Peyer's patch (tissue), 4 donors: Measurements from ENCODE around the gene TSSK6. TPM values are rescaled to one million over a fixed set of nuclear protein-coding genes. Genes with fewer than 3 reads are reported as not detected.

ENCODE experiments used
- DNase-seq, 3 donors: peaks; one replicate each; pipeline ENCODE4 v3.0.0-alpha.2; 2017 to 2019
- H3K27ac ChIP-seq, 4 donors: fragments of 200-600 bp; sonication (generic); one replicate each; pipeline ENCODE4 v1.5.1; 2016 to 2019
- H3K27me3 ChIP-seq, 2 donors: fragments of 200-600 bp; sonication (generic); one replicate each; pipeline ENCODE4 v1.5.1; 2019
- H3K36me3 ChIP-seq, 3 donors: fragments of 200-600 bp; sonication (generic); one replicate each; pipeline ENCODE4 v1.5.1; 2016 to 2019
- H3K4me1 ChIP-seq, 4 donors: fragments of 200-600 bp; sonication (generic); one replicate each; pipeline ENCODE4 v1.5.1; 2016 to 2019
- H3K4me3 ChIP-seq, 4 donors: fragments of 200-600 bp; sonication (generic); 1 replicate in 3 of 4; 2 replicates in 1 of 4; pipeline ENCODE4 v1.5.1; 2016 to 2019; ENCODE audit warnings: mild to moderate bottlenecking in 1 of 4
- H3K9me3 ChIP-seq, 4 donors: fragments of 200-600 bp; sonication (generic); one replicate each; pipeline ENCODE4 v1.5.1; 2016 to 2019; ENCODE audit warnings: mild to moderate bottlenecking in 1 of 4
- CTCF ChIP-seq, 6 experiments: fragments of 450-650 bp in 4 of 6; fragments of 200-600 bp in 2 of 6; sonication (generic) in 1 of 6; IDR thresholded peaks; one replicate each; pipeline ENCODE4 v1.5.1; 2017 to 2019; ENCODE audit warnings: antibody characterized with exemption in 6 of 6, mild to moderate bottlenecking in 3 of 6, moderate library complexity in 1 of 6
- POLR2A ChIP-seq, 2 donors: fragments of 450-650 bp; IDR thresholded peaks; one replicate each; pipeline ENCODE4 v1.5.1; 2017; ENCODE audit warnings: antibody characterized with exemption in 2 of 2, mild to moderate bottlenecking in 2 of 2, moderate library complexity in 2 of 2
- total RNA-seq, 4 donors: library from RNA; depleted of rRNA; stranded (reverse); fragments of >200 nt; gene quantifications; one replicate each; pipeline ENCODE4 v1.1.0, GENCODE V29; 2016

Gene TSSK6
- total RNA-seq, 4 donors from 2014 or later = 3.0 to 14.0 (median 10.0) TPM

GRCh38 chr19:19488875-19489690 is 26.3 kb downstream of the TSSK6 start:
- peak overlapping the region; percentile 70 to 88 (median 76) for H3K27ac ChIP-seq
- no peak for TF ChIP-seq CTCF (IDR thresholded peaks at IDR 0.05)
- no peak for TF ChIP-seq POLR2A (IDR thresholded peaks at IDR 0.05)
- no peaks in the 10 kb centered on the region for H3K27me3 ChIP-seq
- peaks cover 0 to 28% (median 0%) of the 10 kb centered on the region in 3 donors for H3K36me3 ChIP-seq
- H3K4me1 ChIP-seq = peaks cover 16 to 51% (median 24%) of the 10 kb centered on the region in 4 donors
- peak overlapping the region in 2 of 4 donors; percentile 3 to 6 for H3K4me3 ChIP-seq
- peak; percentile 75 to 93 (median 85) for DNase-seq
- H3K9me3 ChIP-seq = no peaks in the 10 kb centered on the region

- H3K27ac ChIP-seq = peak overlapping the region; percentile 70 to 88 (median 76)
- no peaks in the 10 kb centered on the region for H3K9me3 ChIP-seq
- no peaks in the 10 kb centered on the region for H3K27me3 ChIP-seq
- no peak for TF ChIP-seq CTCF (IDR thresholded peaks at IDR 0.05)
- TF ChIP-seq POLR2A (IDR thresholded peaks at IDR 0.05) = no peak
- no peak overlapping the region for H3K4me3 ChIP-seq
- H3K4me1 ChIP-seq = peaks cover 16 to 51% (median 24%) of the 10 kb centered on the region in 4 donors
- no peak for DNase-seq
- H3K36me3 ChIP-seq = peaks cover 0 to 25% (median 0%) of the 10 kb centered on the region in 3 donors
Observed at GRCh38 chr19:19487950-19488874, 27.1 kb downstream of the TSSK6 start.

- peaks cover 0 to 24% (median 0%) of the 10 kb centered on the region in 3 donors for H3K36me3 ChIP-seq
- DNase-seq = no peak
- no peaks in the 10 kb centered on the region for H3K27me3 ChIP-seq
- H3K27ac ChIP-seq = peak overlapping the region in 2 of 4 donors; percentile 17 to 88
- H3K9me3 ChIP-seq = no peaks in the 10 kb centered on the region
- H3K4me3 ChIP-seq = no peak overlapping the region
- TF ChIP-seq CTCF (IDR thresholded peaks at IDR 0.05) (no peak), POLR2A (IDR thresholded peaks at IDR 0.05) (no peak)
- H3K4me1 ChIP-seq = peaks cover 16 to 51% (median 24%) of the 10 kb centered on the region in 4 donors
Observed at GRCh38 chr19:19487077-19487949, 28.0 kb downstream of the TSSK6 start.

GRCh38 chr19:19486343-19487076 is 28.8 kb downstream of the TSSK6 start:
- Histone ChIP-seq H3K4me3 (no peak overlapping the region), H3K27me3 (no peaks in the 10 kb centered on the region), H3K9me3 (no peaks in the 10 kb centered on the region), H3K4me1 (peaks cover 16 to 51% (median 24%) of the 10 kb centered on the region in 4 donors), H3K27ac (peak overlapping the region in 1 of 4 donors; percentile 88), H3K36me3 (peaks cover 0 to 20% (median 0%) of the 10 kb centered on the region in 3 donors)
- no peak for DNase-seq
- TF ChIP-seq POLR2A (IDR thresholded peaks at IDR 0.05) (no peak), CTCF (IDR thresholded peaks at IDR 0.05) (no peak)
